H54 (cell line): ENCODE measurements around the gene CNKSR1.

Source experiments
- DNase-seq: peaks from one replicate; pipeline ENCODE4 v3.0.0; 2011; ENCODE audit warnings: low spot score, mixed read lengths; ENCODE audit not compliant: insufficient read length
- FAIRE-seq: peaks from 3 replicates; lab custom pipeline; 2011; peaks lifted over from hg19 to GRCh38; lab: Jason Lieb, UNC
- POLR2A ChIP-seq: IDR thresholded peaks from 2 replicates; pipeline ENCODE4 v1.6.1; 2011; ENCODE audit warnings: low read depth, mild to moderate bottlenecking, low read length

CNKSR1 gene

GRCh38 chr1:26166719-26167281, 10.5 kb upstream of the CNKSR1 start:
- FAIRE-seq (no peak), DNase-seq (no peak)
- no peak for TF ChIP-seq POLR2A

GRCh38 chr1:26168410-26169197, 8.7 kb upstream of the CNKSR1 start, which contains the start of gene C1orf232:
TSS of gene C1orf232 (minus strand) at chr1:26168963. CDS start at chr1:26168499, 464 bp downstream.
- FAIRE-seq (no peak), DNase-seq (no peak)
- TF ChIP-seq POLR2A: no peak

GRCh38 chr1:26169198-26169554, 8.1 kb upstream of the CNKSR1 start:
- no peak for DNase-seq
- TF ChIP-seq POLR2A: no peak
- FAIRE-seq: no peak

- FAIRE-seq: peak; percentile 68
- peak; percentile 62 for TF ChIP-seq POLR2A
- peak; percentile 96 for DNase-seq
Observed at GRCh38 chr1:26169669-26170471, 7.4 kb upstream of the CNKSR1 start, which contains the start of gene ZNF593. TSS of gene ZNF593 (plus strand) at chr1:26169908. CDS start at chr1:26169984, 76 bp downstream.

GRCh38 chr1:26170472-26170821, 6.8 kb upstream of the CNKSR1 start:
- TF ChIP-seq POLR2A: no peak
- DNase-seq (no peak), FAIRE-seq (no peak)

GRCh38 chr1:26171084-26172072, 5.9 kb upstream of the CNKSR1 start, which contains the start of gene ZNF593OS:
TSS of gene ZNF593OS (minus strand) at chr1:26171832. CDS start at chr1:26171661, 171 bp downstream.
- no peak for TF ChIP-seq POLR2A
- FAIRE-seq (no peak), DNase-seq (no peak)

GRCh38 chr1:26175346-26175745, 1.9 kb upstream of the CNKSR1 start:
- no peak for FAIRE-seq
- no peak for TF ChIP-seq POLR2A
- no peak for DNase-seq

- DNase-seq (no peak), FAIRE-seq (no peak)
- TF ChIP-seq POLR2A: no peak
Observed at GRCh38 chr1:26180010-26180506, 2.8 kb downstream of the CNKSR1 start.

GRCh38 chr1:26181586-26182382, 4.5 kb downstream of the CNKSR1 start:
- DNase-seq (no peak), FAIRE-seq (no peak)
- TF ChIP-seq POLR2A: no peak

GRCh38 chr1:26182383-26182696, 5.0 kb downstream of the CNKSR1 start:
- FAIRE-seq: no peak
- no peak for TF ChIP-seq POLR2A
- no peak for DNase-seq

- no peak for FAIRE-seq
- no peak for TF ChIP-seq POLR2A
- DNase-seq: no peak
Observed at GRCh38 chr1:26184086-26184485, 6.8 kb downstream of the CNKSR1 start.

- TF ChIP-seq POLR2A: no peak
- DNase-seq: no peak
- no peak for FAIRE-seq
Observed at GRCh38 chr1:26184883-26185282, 7.6 kb downstream of the CNKSR1 start.

- no peak for TF ChIP-seq POLR2A
- DNase-seq: no peak
- FAIRE-seq: no peak
Observed at GRCh38 chr1:26187882-26188281, 10.6 kb downstream of the CNKSR1 start.
